ENCODE data around the gene HACD1.

Gene HACD1, protein sequence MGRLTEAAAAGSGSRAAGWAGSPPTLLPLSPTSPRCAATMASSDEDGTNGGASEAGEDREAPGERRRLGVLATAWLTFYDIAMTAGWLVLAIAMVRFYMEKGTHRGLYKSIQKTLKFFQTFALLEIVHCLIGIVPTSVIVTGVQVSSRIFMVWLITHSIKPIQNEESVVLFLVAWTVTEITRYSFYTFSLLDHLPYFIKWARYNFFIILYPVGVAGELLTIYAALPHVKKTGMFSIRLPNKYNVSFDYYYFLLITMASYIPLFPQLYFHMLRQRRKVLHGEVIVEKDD

DNA sequence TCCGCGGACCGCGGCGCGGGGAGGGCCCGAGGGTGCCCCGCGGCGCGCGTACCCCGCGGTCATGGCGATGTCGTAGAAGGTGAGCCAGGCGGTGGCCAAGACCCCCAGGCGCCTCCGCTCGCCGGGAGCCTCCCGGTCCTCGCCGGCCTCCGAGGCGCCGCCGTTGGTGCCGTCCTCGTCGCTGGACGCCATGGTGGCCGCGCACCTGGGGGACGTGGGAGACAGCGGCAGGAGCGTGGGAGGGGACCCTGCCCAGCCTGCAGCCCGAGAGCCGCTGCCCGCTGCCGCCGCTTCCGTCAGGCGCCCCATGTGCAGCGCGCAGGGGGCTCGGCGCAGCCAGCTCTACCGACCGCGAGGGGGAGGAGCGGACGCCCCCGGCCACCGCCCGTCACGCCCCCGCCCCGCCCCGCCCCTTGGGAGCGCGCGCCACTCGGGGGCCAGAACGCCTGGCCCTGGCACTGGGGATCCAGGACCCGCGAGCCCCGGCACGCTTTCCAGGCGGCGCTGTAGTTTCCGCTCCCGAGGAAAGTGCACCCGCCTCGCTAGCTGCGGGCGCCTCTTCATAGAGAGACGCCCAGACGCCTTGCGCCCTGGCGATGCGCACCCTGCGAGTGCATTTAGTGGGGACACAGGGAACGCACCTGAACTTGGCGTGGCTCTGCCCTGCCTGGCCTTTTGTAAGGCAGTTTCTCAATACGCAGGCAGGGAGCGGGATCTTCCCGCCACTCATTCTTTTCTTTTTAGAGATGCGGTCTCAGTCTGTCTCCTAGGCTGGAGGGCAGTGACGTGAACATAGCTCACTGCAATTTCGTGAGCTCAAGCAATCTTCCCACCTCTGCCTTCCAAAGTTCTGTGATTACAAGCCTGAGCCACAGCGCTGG lies at the start of gene HACD1:
TSS of gene HACD1 (minus strand) at position 344 of the 881 bp plus-strand sequence. CDS start at position 309, 35 bp downstream.
- DNase-seq (ENCODE audit: low read depth in 2 of 3, low spot score in 1 of 3) = peak in 2 of 3 donors; percentile 16 to 45

DNA sequence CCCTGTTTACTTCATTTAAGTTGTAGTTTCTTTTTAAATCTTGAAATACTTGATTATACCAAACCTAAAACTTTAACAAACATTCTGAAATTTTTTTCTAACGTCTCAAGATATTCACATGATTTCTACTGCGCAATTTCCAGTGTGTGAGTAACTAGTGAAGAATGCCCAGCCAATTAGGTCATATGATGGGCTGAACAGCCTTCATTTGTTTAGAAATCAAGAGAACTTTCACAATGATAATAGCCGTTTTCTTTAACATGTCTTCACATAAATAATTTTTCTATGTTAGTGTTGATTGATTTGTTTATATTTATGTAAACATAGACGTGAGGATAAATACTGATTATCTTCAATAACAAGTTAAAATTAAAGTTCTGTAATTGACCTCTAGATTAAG lies 48.6 kb upstream of the HACD1 start:
- DNase-seq (ENCODE audit: low read depth in 2 of 3, low spot score in 1 of 3) = no peak

DNA sequence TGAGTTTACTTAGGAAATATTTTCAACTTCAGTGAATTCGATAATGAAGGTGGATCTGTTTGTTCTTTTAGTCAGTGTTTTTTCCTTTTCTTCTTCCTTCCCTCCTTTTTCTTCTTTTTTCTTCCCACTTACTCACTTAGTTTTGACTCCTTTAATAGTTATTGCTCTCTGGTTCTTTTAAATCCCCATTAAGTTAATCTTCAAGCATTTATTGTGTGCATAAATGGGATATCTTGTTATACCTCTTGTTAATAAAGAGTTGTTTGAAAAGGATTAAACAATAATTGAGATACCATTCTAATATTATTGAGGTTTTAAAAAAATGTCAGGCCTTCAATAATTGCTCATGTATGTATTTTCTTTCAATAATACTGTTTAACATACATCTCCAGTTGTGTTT lies 46.3 kb upstream of the HACD1 start:
- DNase-seq (ENCODE audit: low read depth in 2 of 3, low spot score in 1 of 3) = no peak

DNA sequence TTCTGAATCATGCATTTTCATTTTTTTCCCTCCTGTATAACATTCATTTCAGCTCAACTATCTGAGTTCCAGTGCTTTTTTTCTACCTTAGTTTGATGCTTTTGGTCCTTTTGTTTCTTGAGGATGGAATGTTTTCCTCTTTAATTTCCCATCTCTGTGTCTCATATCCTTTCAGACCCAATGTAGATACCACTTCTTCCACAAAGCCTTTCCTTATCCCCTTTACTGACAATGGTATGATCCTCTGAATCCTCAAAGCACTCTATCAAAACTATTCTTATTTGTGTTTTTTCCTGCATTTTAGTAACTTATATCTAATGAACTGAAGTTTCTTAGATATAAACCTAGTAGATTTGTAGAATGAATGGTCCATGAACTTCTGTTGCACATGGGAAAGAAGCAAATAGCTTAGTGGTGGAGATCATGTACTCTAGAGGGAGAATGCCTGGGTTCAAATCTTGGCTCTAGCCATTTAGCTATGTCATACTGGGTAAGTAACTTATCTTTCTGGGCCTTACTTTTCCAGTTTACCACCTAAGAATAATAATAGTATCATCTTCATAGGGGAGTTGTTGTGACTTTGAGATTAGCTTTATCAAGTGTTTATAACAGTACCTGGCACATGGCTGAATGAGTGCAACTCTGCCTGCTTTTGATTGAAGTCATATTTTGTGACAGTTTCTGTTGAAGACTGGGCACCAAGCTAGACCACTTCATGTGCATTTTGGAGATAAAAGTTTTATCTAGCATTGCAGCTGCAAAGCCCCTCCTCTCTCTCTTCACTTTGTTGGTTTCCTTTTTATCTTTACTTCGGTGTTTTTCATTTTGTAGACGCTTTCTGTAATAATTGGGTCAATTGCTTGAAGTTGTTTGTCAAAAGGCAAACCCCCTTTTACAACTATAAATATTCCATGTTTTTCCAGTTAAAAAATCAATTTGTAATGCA lies 45.3 kb upstream of the HACD1 start:
- DNase-seq (ENCODE audit: low read depth in 2 of 3, low spot score in 1 of 3) = no peak

DNA sequence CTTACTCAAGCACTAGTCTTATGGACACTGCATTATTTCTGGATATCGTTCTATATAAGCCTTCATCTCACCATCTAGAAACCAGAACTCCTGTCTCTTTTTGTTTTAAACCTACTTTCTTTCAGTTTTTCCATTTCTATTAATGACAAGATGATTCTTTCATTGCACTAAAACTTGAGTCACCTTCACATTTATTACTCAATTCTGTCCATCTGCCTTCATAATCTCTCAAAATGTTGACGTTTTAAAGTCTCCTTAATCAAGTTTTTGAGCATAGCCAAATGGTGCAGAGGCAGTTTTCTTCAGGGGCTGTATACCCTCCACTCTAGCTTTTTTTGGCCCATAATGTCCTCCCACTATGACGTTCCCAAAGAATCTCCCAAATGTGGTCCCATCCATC lies 44.3 kb upstream of the HACD1 start:
- no peak for DNase-seq (ENCODE audit: low read depth in 2 of 3, low spot score in 1 of 3)

DNA sequence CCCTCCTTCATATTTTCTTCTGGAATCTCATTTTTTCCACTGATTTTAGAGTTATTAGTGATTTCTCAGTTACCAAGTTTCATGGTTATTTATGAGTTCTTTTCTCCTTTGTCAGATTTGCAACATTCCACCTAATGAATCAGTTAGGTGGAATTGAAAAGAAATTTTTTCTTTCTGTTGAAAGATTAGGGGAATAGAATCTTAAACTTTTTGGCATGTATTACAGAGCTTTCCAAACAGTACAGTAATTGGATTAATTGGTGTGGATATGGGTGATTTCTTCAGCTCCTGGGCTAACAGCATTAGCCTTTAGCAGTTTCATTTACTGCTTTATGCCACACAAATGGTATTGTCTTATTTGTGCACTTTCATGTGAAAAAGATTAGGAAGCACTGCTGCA lies 43.7 kb upstream of the HACD1 start:
- DNase-seq (ENCODE audit: low read depth in 2 of 3, low spot score in 1 of 3) = no peak

DNA sequence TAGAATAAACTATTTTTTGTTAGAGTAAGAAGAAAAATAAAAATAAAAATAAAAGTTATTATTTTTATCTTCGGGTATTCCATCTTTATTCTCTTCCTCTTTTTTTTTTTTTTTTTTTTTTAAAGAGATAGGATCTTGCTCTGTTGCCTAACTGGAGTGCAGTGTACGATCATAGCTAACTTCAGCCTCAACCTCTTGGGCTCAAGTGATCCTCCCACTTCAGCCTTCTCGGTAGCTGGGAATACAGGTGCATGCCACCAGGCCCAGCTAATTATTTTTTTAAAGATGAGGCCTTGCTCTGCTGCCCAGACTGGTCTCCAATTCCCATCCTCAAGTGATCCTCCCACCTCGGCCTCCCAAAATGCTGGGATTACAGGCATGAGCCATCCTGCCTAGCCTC lies 42.2 kb upstream of the HACD1 start:
- no peak for DNase-seq (ENCODE audit: low read depth in 2 of 3, low spot score in 1 of 3)

DNA sequence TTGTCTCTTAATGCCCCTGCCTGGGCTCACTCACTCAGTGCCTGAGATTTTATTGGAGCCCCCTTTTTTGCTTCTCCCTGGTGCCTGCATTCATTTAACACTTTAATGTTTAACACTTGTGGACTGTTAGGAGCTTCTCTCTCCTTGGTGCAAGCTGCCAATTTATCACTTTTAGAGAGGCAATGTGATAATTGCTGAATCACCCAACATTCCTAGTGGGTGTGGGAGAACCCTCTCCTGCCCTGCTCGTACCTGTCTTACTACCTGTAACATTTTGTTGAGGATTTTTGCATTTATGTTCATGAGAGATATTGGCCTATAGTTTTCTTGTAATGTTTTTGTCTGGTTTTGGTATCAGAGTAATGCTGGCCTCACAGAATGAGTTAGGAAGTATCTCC lies 39.9 kb upstream of the HACD1 start:
- no peak for DNase-seq (ENCODE audit: low read depth in 2 of 3, low spot score in 1 of 3)

DNA sequence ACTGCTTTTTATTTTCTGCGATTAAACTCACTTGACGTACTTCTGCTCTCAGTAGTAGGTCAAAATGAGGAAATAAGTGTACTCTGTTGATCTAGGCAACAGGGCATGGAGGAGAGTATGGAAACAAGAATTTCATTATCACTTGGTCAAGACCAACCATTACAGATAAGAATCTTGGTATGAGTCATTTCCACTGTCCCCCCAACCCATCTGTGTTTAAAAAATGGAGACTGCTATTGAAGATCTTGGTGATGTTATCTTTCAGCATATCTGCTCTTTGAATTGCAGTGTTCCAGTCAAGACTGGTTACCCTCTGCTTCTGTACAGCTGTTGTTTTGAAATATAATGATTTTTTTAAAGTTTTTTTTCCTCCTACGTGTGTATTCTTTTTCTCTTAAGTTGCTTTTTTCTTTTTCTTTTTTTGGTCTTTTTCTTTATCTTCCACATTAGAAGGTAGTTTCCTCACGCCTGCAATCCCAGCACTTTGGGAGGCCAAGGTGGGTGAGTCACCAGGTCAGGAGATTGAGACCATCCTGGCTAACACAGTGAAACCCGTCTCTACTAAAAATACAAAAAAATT lies 38.5 kb upstream of the HACD1 start:
- no peak for DNase-seq (ENCODE audit: low read depth in 2 of 3, low spot score in 1 of 3)

DNA sequence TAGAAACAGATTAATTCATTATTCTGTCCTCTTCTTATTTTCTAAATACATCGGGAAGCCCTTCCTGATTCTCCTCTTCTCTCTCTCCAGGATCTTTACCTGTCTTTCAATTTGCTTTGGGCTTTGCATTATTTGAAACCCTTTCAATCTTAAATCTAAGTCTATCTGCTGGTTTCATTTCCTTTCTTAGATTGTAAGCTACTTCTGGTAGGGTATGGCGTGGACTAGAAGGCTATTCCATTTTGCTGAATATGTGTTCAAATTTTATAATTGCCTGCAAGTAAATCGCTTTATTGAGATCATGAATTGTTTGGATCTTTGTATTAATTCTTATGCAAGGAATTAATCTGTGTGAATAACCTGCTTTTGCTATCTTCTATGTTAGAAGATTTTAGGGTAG lies 37.8 kb upstream of the HACD1 start:
- DNase-seq (ENCODE audit: low read depth in 2 of 3, low spot score in 1 of 3) = no peak

DNA sequence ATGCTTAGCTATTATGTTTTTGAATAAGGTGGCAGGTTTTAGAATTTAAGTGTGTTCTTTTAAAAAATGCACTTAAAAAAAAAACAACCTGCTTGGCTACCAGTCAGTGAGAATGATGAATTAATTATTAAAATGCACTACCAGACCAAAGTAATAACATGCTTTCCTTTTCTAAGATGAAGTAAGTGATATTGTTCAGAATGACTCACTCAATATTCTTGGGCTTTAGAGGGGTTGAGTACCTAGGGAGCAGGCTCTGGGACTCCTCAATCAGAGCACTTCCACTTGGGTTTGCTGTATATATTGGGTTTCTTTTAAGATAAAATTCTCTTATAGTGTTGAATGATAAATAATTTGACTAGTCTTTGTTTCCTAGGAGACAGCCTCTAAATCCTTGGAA lies 35.4 kb upstream of the HACD1 start:
- no peak for DNase-seq (ENCODE audit: low read depth in 2 of 3, low spot score in 1 of 3)

DNA sequence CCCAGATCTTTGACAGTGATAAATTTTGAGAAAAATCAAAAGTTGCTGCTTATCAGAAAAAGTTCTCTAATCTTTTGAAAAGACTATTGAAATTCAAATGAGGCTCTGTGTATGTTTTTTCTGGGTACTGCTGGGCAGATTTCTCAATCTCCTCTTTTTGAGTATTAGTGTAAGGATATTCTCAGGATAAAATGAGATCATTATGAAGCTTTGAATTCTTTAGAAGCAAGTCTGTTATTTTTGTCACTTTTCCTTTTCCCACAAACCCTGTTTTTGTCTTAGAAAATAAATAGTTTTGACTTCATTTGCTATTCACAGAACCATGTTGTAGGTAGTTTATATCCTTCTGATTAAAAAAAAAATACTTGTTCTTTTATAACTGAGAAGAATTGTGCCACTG lies 34.7 kb upstream of the HACD1 start:
- DNase-seq (ENCODE audit: low read depth in 2 of 3, low spot score in 1 of 3) = no peak

DNA sequence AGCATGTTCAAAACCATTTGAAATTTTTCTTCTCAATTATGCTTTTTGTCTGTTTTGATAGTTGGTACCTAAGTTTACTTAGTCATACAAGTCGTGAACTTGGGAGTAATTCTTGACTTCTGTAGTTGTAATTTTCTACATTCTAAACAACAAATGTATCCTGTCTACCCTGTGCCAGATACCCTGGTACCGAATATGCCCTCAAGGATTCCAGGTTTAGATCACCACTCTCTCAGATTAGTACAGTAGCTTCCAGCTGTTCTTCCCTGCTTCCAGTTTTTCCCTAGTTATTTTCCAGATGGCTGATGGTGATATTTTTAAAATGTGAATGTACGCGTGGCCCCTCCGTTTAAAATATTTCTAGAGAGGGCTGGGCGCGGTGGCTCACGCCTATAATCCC lies 33.2 kb upstream of the HACD1 start:
- no peak for DNase-seq (ENCODE audit: low read depth in 2 of 3, low spot score in 1 of 3)

DNA sequence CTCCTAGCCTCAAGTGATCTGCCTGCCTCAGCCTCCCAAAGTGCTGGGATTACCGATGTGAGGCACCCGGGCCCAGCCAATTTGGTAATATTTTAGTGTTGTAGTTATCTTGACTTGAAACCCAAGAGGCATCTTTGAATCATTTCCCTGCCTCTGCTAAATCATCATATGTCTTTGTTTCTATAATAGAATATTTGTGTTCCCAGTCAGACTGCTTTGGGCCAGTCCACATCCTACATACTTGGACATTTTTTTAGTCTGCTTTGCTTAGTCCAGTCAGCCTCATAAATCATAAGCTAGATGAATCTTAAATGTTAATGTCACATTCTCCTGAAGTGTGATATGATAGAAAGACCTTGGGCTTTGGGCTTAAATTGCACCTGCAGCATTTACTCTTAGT lies 32.7 kb upstream of the HACD1 start:
- no peak for DNase-seq (ENCODE audit: low read depth in 2 of 3, low spot score in 1 of 3)

DNA sequence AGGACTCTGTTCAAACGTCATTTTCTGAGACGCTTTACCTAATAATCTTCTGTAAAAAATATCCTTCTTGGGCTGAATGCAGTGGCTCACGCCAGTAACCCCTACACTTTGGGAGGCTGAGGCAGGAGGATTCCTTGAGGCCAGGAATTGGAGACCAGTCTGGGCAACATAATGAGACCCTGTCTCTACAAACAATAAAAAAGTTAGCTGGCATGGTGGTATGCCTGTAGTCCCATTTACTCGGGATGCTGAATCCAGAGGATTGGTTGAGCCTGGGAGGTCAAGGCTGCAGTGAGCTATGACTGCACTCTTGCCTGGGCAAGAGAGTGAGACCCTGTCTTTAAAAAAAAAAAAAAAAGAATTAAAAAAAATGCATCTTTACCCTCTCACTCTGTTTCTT lies 31.9 kb upstream of the HACD1 start:
- DNase-seq (ENCODE audit: low read depth in 2 of 3, low spot score in 1 of 3) = no peak

DNA sequence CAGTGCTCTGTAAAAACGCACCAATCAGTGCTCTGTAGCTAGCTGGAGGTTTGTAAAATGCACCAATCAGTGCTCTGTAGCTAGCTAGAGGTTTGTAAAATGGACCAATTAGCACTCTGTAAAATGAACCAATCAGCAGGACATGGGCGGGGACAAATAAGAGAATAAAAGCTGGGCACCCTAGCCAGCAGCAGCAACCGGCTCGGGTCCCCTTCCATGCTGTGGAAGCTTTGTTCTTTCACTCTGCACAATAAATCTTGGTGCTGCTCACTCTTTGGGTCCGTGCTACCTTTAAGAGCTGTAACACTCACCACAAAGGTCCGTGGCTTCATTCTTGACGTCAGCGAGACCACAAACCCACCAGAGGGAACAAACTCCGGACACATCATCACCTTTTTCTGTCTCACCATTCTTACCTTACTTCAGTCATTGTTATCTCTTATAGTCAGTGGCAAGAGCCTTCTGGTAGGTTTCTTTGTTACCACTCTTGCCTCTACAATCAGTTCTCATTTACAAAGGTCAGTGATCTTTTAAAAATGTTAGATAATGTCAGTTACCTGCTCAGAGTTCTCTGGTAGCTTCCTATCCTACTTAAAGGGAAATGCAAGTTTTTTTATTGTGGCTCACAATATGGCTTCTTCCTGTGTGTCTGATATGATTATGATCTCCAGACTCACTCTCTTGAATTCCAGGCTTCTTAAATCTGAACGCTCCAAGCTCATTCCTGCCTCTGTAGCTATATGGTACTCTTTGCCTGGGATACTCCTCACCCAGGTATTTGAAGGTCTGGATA lies 31.3 kb upstream of the HACD1 start:
- peak; percentile 27 to 43 (median 31) for DNase-seq (ENCODE audit: low read depth in 2 of 3, low spot score in 1 of 3)

DNA sequence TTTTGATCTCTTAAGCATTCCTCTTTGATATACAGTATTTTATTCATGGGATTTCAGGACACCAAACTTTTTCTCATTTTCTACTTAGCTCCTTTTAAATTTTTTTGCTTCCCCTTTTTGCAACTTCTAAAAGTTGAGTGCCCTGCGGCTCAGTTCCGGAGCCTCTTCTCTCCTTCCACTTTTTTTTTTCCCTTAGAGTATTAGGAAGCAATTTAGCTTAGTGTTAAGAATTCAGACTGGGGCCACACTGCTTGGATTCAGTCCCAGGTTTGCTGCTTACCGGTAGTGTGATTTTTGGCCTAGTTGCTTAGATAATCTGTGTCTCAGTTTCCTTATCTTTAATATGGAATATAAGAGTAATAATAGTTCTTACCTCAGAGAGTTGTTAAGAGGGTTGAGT lies 30.2 kb upstream of the HACD1 start:
- DNase-seq (ENCODE audit: low read depth in 2 of 3, low spot score in 1 of 3) = no peak

DNA sequence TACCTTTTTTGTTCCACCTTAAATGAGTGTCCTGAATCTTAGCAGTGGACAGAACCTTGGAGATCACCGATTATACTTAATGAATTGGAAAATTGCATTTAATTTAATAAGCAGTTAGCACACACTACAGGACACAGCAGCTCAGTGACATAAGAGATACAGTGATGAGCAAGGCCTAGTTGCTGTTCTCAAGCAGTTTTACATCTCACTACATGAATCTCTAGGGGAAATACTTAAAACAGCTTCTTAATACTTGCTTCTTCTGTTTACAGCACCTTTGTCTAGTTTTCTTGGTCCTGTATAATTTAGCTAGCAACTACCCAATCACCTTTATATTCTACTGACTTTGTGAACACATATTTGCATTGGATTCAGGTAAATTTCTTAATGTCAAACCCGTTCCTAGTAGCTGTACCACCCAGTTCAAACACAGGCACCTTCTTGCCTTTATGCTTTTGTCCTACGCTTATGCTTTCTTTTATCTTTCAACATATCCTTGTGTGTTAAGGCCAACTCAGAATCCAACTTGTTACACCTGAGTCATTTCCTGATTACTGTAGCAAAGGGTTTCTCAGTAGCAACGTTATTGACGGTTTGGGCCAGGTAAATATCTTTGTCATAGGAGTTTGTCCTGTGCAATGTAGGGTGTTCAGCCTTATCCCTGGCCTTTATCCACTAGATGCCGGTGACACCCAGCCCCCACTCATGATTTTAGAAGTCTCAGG lies 28.6 kb upstream of the HACD1 start:
- DNase-seq (ENCODE audit: low read depth in 2 of 3, low spot score in 1 of 3) = no peak

DNA sequence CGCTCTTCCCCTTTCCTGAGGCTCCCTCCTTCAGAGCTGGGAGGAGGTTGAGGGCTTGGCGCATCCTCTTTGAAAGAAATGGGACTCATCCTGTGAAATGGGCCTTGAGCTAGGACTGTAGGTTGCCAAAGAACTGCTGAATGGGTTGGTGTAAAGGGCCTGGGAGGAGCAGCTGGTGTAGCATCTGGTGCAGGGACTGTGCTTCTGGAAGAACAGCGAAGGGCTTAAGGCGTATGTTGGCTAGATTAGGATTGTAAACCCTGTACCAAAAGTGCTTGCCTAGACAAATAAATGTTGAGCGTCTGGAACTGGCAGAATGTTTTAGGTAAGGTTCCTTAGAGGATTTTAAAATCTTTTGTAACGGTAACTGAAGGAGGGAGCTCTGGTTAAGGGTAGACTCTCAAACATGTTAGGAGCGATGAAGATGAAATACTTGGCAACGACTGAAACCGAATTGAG lies 27.3 kb upstream of the HACD1 start:
- DNase-seq (ENCODE audit: low read depth in 2 of 3, low spot score in 1 of 3) = no peak

Measured in stimulated activated CD4-positive, alpha-beta T cell treated with anti-CD3 and anti-CD28 coated beads, Interleukin-12 subunit alpha, Interleukin-12 subunit beta, amount 100 ng/mL, for 48 hours (primary cell).